BJ (cell line): Measurements from ENCODE around the gene CTNNB1. TPM values are rescaled to one million over a fixed set of nuclear protein-coding genes. Genes with fewer than 3 reads are reported as not detected.

Experiments
- CTCF ChIA-PET: fragments of 350-600 bp; formaldehyde crosslinking; extraction: SDS; loops from one replicate; lab custom pipeline; 2021; ENCODE audit warnings: antibody characterized with exemption, inconsistent platforms; lab: Yijun Ruan, JAX
- POLR2A ChIA-PET: fragments of 300-600 bp; sonication (Branson Sonifier 250); formaldehyde crosslinking; extraction: SDS; loops from one replicate; lab custom pipeline; 2021; ENCODE audit warnings: antibody characterized with exemption; lab: Charles Lee
- DNase-seq: peaks from one replicate; pipeline ENCODE4 v3.0.0-alpha.2; 2011; ENCODE audit warnings: low read depth
- H3K27me3 ChIP-seq: 2 replicates; pipeline ENCODE4 v1.6.0; 2011; ENCODE audit warnings: low read length; ENCODE audit not compliant: control insufficient read depth, insufficient read depth
- H3K36me3 ChIP-seq: 2 replicates; pipeline ENCODE4 v1.5.1; 2011; ENCODE audit warnings: low read length; ENCODE audit not compliant: control insufficient read depth, insufficient read depth
- H3K4me3 ChIP-seq: 2 replicates; pipeline ENCODE4 v1.5.1; 2011; ENCODE audit warnings: low read depth, mild to moderate bottlenecking, control low read depth, low read length
- polyA plus RNA-seq: library from polyadenylated mRNA; depleted of rRNA; stranded (reverse); fragments of >200 nt; gene quantifications from 2 replicates; pipeline ENCODE4 v1.2.3, GENCODE V29; 2011
- TF ChIP-seq, protein P1 (sequence below): IDR thresholded peaks from 2 replicates; pipeline ENCODE4 v1.5.1; 2011; ENCODE audit warnings: low read depth, mild to moderate bottlenecking, control low read depth, inconsistent platforms, low read length, moderate library complexity; ENCODE audit not compliant: insufficient read depth

Gene CTNNB1
- polyA plus RNA-seq, 1 experiment, result 496 TPM

DNA sequence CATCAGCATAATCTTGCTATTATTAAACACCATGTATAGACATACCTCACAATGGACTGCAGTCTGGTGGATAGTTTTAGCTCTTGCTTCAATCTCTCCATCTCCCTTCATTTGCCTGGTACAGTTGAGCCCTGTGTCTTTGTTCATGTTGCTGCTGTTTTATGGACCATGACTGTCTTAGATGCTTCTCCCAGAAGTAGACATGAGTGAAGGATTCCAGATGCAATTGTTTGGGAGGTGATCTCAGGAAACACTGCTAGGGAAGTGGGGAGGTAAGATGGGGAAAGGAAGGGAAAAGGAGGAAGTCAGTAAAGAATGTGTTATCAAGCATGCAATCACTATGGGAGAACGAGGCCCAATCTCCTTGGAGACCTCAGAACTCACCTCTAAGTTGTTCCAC, 36.3 kb upstream of the CTNNB1 start:
- Histone ChIP-seq H3K27me3 (no peaks in the 10 kb centered on the region), H3K36me3 (no peaks in the 10 kb centered on the region), H3K4me3 (no peak overlapping the region)
- TF ChIP-seq, protein P1, sequence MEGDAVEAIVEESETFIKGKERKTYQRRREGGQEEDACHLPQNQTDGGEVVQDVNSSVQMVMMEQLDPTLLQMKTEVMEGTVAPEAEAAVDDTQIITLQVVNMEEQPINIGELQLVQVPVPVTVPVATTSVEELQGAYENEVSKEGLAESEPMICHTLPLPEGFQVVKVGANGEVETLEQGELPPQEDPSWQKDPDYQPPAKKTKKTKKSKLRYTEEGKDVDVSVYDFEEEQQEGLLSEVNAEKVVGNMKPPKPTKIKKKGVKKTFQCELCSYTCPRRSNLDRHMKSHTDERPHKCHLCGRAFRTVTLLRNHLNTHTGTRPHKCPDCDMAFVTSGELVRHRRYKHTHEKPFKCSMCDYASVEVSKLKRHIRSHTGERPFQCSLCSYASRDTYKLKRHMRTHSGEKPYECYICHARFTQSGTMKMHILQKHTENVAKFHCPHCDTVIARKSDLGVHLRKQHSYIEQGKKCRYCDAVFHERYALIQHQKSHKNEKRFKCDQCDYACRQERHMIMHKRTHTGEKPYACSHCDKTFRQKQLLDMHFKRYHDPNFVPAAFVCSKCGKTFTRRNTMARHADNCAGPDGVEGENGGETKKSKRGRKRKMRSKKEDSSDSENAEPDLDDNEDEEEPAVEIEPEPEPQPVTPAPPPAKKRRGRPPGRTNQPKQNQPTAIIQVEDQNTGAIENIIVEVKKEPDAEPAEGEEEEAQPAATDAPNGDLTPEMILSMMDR, result no peak
- POLR2A ChIA-PET, result no interaction called here
- no peak for DNase-seq
- CTCF ChIA-PET, result interaction anchor here (1.1 kb wide), 1 partner anchor 9 kb away, joined by 3 read pairs; no protein-coding TSS in a partner anchor

DNA sequence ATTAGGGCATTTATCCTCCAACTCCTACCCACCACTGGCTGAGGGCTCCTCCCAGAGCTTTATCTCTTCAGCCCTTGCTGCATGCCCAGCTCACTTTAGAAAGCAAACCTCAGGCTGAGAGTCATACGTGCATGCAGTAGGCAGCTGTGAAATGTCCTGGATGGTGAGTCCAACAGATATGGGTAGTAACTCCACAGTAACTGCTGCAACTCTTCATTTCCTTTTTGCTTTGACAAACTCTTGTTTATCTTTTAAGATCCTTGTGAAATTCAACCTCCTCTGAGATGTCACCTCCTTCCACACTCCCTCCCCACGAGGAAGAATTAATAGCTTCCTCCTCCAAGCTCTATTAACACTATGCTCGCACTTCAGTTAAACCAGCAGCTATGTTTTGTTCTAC, 35.9 kb upstream of the CTNNB1 start:
- ChIA-PET CTCF (interaction anchor here (1.1 kb wide), 1 partner anchor 9 kb away, joined by 3 read pairs; no protein-coding TSS in a partner anchor), POLR2A (no interaction called here)
- no peak for DNase-seq
- Histone ChIP-seq H3K4me3 (no peak overlapping the region), H3K36me3 (no peaks in the 10 kb centered on the region), H3K27me3 (no peaks in the 10 kb centered on the region)
- TF ChIP-seq, protein P1, result no peak

DNA sequence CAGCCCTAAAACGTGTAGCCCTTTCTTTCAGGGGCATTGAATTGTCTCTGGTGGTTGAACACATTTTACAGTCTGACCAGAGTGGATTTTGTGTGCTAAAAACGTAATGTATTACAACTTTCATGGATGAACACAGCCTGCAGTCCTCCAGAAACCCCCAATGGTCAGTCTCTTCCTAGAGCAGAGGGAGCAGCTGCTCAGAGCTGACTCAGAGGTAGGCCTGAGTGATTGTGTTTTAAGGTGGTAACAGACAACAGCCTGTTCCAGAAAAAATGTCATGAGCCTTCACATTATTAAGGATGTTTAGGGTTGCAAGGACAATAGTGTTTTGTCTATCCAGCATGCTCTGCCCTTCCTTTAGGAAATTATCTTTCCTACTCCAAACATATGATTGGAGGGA, 34.5 kb upstream of the CTNNB1 start:
- no peaks in the 10 kb centered on the region for H3K36me3 ChIP-seq
- TF ChIP-seq, protein P1, result no peak
- ChIA-PET CTCF (interaction anchor here (0.6 kb wide), 1 partner anchor 586 kb away, joined by 3 read pairs; no protein-coding TSS in a partner anchor), POLR2A (no interaction called here)
- no peak overlapping the region for H3K4me3 ChIP-seq
- DNase-seq, result no peak
- no peaks in the 10 kb centered on the region for H3K27me3 ChIP-seq

DNA sequence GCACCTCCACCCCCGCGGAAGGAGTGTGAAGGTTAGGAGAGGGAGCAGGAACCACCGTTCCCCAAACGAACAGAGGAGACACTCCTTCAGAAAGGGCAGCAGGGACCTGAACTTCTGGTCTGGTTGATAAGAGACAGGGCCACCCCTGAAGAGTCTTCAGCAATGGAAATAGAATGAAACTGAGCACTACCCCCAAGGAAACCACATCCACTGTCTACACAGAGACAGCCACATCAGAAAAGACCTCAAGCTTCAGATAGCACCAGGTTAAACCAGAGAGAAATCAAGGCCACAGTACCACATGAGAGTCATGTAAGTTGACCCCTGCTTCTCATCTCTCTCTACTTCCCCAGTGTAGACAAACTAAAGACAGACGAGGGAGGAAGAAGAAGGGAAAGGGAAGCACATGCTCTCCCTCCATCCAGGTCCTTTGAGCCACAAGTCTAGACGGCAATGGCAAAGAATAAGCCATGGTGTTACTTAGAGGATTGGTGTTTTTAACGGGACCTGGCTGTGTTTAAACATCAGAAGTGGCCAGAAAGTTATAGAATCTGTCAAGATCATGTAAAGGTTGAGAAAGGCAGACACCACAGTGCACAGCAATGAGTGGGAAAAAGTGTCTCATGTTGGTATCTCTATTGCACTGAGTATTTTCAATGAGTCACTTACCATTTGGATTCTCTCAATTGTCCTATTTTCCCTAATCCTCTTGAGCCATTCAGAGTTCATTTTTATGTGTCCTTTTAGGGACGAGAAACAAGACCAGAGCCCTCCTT, 31.4 kb upstream of the CTNNB1 start:
- CTCF ChIA-PET, result no interaction called here
- POLR2A ChIA-PET, result no interaction called here
- DNase-seq, result no peak
- Histone ChIP-seq H3K4me3 (no peak overlapping the region), H3K27me3 (no peaks in the 10 kb centered on the region), H3K36me3 (no peaks in the 10 kb centered on the region)
- TF ChIP-seq, protein P1, result no peak

DNA sequence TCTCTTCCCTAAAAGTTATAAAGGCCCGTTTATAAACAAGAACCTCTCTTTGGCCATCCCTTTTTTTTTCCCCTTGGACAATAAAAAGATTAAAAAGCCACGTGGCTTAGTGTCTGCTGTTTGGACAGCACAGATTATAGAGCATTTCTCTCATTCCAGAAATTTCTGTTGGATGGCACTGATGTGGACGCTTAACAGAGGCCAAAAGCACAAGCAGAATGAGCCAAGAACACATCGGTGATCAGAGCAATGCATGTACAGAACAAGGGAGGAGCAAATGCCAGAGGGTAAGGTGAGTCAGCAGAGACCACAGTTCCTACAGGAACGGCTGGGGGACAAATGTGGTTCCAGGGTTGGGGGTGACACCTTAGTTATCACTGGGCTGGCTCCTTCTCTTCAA, 30.3 kb upstream of the CTNNB1 start:
- 0 out of 2 replicates have a peak, but pooled peaks cover 1% of the 10 kb centered on the region for H3K27me3 ChIP-seq
- DNase-seq, result peak; percentile 7
- POLR2A ChIA-PET, result interaction anchor here (0.5 kb wide), 1 partner anchor 26 kb away, joined by 4 read pairs; no protein-coding TSS in a partner anchor
- CTCF ChIA-PET, result interaction anchor here (0.9 kb wide), 1 partner anchor 542 kb away, joined by 3 read pairs; no protein-coding TSS in a partner anchor
- H3K4me3 ChIP-seq, result no peak overlapping the region
- H3K36me3 ChIP-seq, result no peaks in the 10 kb centered on the region
- TF ChIP-seq, protein P1, result no peak
